Lower leg skin (tissue), 4 donors: ENCODE results near the gene PRLH. TPM values are rescaled to one million over a fixed set of nuclear protein-coding genes. Genes with fewer than 3 reads are reported as not detected.
A peak's percentile ranks its signal among the peaks of the same experiment; 100 is the strongest.
"Not testable (repeated sequence)": the region's sequence is repeated elsewhere in the genome, so short reads cannot be mapped to it uniquely, and the experiment has no call there.

Experiments
- DNase-seq, 2 donors: peaks; one replicate each; pipeline ENCODE4 v3.0.0-alpha.2; 2019; ENCODE audit warnings: low spot score in 2 of 2
- H3K4me3 ChIP-seq: fragments of 200-600 bp; sonication (generic); 2 replicates; pipeline ENCODE4 v1.5.1; 2017; ENCODE audit warnings: mild to moderate bottlenecking, low read depth; ENCODE audit not compliant: poor library complexity, severe bottlenecking
- CTCF ChIP-seq, 3 donors: fragments of 450-650 bp; IDR thresholded peaks; one replicate each; pipeline ENCODE4 v1.5.1; 2016; ENCODE audit warnings: antibody characterized with exemption in 3 of 3, mild to moderate bottlenecking in 3 of 3, moderate library complexity in 2 of 3
- POLR2A ChIP-seq, 2 donors: fragments of 450-650 bp; IDR thresholded peaks; one replicate each; pipeline ENCODE4 v1.6.1; 2016 to 2017; ENCODE audit warnings: antibody characterized with exemption in 2 of 2, mild to moderate bottlenecking in 1 of 2, moderate library complexity in 1 of 2
- WGBS, 2 donors: methylation state at CpG; one replicate each; pipeline ENCODE4 v1.1.5; 2018; 5-methylcytosine and 5-hydroxymethylcytosine counted together
- intact Hi-C: fragments of 100-400 bp; cut with DNase I; formaldehyde crosslinking; loops from one replicate; pipeline ENCODE4 v1.15.0; 2023; ENCODE audit warnings: low total_unique reads
- total RNA-seq, 4 donors: library from RNA; depleted of rRNA; stranded (reverse); fragments of >200 nt; gene quantifications; one replicate each; pipeline ENCODE4 v1.1.0, GENCODE V29; 2016

The PRLH gene
- total RNA-seq, 4 donors from 2014 or later = not detected

GRCh38 chr2:237603718-237604362, 37.5 kb downstream of the PRLH start:
- TF ChIP-seq CTCF (IDR thresholded peaks at IDR 0.05) = no peak
- TF ChIP-seq POLR2A (IDR thresholded peaks at IDR 0.05) = no peak
- DNase-seq = peak; percentile 63 to 91
- intact Hi-C loops = no loop called here
- 19 to 21% methylated on average over 15 of the region's 15 CpGs for WGBS, 2 donors
- H3K4me3 ChIP-seq = no peak overlapping the region

GRCh38 chr2:237604391-237604790, 38.0 kb downstream of the PRLH start:
- no peak overlapping the region for H3K4me3 ChIP-seq
- intact Hi-C loops = no loop called here
- 83 to 94% methylated on average over 11 of the region's 11 CpGs for WGBS, 2 donors
- no peak for TF ChIP-seq POLR2A (IDR thresholded peaks at IDR 0.05)
- no peak for TF ChIP-seq CTCF (IDR thresholded peaks at IDR 0.05)
- no peak for DNase-seq

GRCh38 chr2:237604960-237605359, 38.6 kb downstream of the PRLH start:
- 90 to 91% methylated on average over 9 of the region's 9 CpGs for WGBS, 2 donors
- H3K4me3 ChIP-seq = no peak overlapping the region
- TF ChIP-seq CTCF (IDR thresholded peaks at IDR 0.05) (no peak), POLR2A (IDR thresholded peaks at IDR 0.05) (no peak)
- intact Hi-C loops = no loop called here
- no peak for DNase-seq

- 86 to 91% methylated on average over 4 of the region's 4 CpGs for WGBS, 2 donors
- intact Hi-C loops, DNase-seq: not testable (repeated sequence)
Measured at GRCh38 chr2:237606522-237606921, 40.1 kb downstream of the PRLH start.

GRCh38 chr2:237612527-237613357, 46.4 kb downstream of the PRLH start:
- intact Hi-C loops = no loop called here
- TF ChIP-seq POLR2A (IDR thresholded peaks at IDR 0.05) (no peak), CTCF (IDR thresholded peaks at IDR 0.05) (no peak)
- 86 to 91% methylated on average over 10 of the region's 10 CpGs for WGBS, 2 donors
- no peak overlapping the region for H3K4me3 ChIP-seq
- no peak for DNase-seq

More at GRCh38 chr2:237606522-237606921, 40.1 kb downstream of the PRLH start:
- not testable (repeated sequence) for H3K4me3 ChIP-seq

GRCh38 chr2:237613679-237614078, 47.3 kb downstream of the PRLH start:
- no peak overlapping the region for H3K4me3 ChIP-seq
- intact Hi-C loops = no loop called here
- TF ChIP-seq CTCF (IDR thresholded peaks at IDR 0.05) = no peak
- no peak for TF ChIP-seq POLR2A (IDR thresholded peaks at IDR 0.05)
- no peak for DNase-seq
